ENCODE measurements around the gene AGPS.
"Not testable (repeated sequence)": the region's sequence is repeated elsewhere in the genome, so short reads cannot be mapped to it uniquely, and the experiment has no call there.

Gene AGPS

GRCh38 chr2:177352441-177353186 is 40.0 kb upstream of the AGPS start:
- no peaks in the 10 kb centered on the region for H3K27me3 ChIP-seq (ENCODE audit: low read depth, low read length)
- no peaks in the 10 kb centered on the region for H4K20me1 ChIP-seq (ENCODE audit: insufficient read depth, low read length)
- H3K4me2 ChIP-seq (ENCODE audit: low read length), result no peak overlapping the region

GRCh38 chr2:177353187-177353478 is 39.4 kb upstream of the AGPS start:
- Histone ChIP-seq H3K27ac (ENCODE audit: low read length) (no peak overlapping the region), H3K4me2 (ENCODE audit: low read length) (no peak overlapping the region), H3K9ac (ENCODE audit: low read length) (no peak overlapping the region)

More at GRCh38 chr2:177352441-177353186, 40.0 kb upstream of the AGPS start:
- H3K27ac ChIP-seq (ENCODE audit: low read length), result no peak overlapping the region
- no peak overlapping the region for H3K4me3 ChIP-seq (ENCODE audit: low read length)
- no peaks in the 10 kb centered on the region for H3K36me3 ChIP-seq (replicated peaks; ENCODE audit: low read depth, low read length)
- no peaks in the 10 kb centered on the region for H3K79me2 ChIP-seq (ENCODE audit: low read length)
- H3K9me3 ChIP-seq (ENCODE audit: insufficient read depth, low read length), result no peaks in the 10 kb centered on the region
- no peak for TF ChIP-seq EZH2phosphoT487 (IDR thresholded peaks at IDR 0.05; ENCODE audit: low read depth)
- no peak for TF ChIP-seq CTCF (IDR thresholded peaks at IDR 0.05; ENCODE audit: low read depth, low read length)
- no peak overlapping the region for H3K9ac ChIP-seq (ENCODE audit: low read length)
- H2AFZ ChIP-seq (ENCODE audit: low read depth, low read length), result peak overlapping the region; percentile 6; the same call in 1 of the 2 replicates
- no peaks in the 10 kb centered on the region for H3K4me1 ChIP-seq (ENCODE audit: low read length)

GRCh38 chr2:177354541-177354940 is 38.0 kb upstream of the AGPS start:
- H3K9ac ChIP-seq (ENCODE audit: low read length); H3K27ac ChIP-seq (ENCODE audit: low read length); H4K20me1 ChIP-seq (ENCODE audit: insufficient read depth, low read length); H3K36me3 ChIP-seq (replicated peaks; ENCODE audit: low read depth, low read length); H3K79me2 ChIP-seq (ENCODE audit: low read length); H2AFZ ChIP-seq (ENCODE audit: low read depth, low read length); H3K4me3 ChIP-seq (ENCODE audit: low read length); H3K4me1 ChIP-seq (ENCODE audit: low read length); H3K9me3 ChIP-seq (ENCODE audit: insufficient read depth, low read length); H3K4me2 ChIP-seq (ENCODE audit: low read length); H3K27me3 ChIP-seq (ENCODE audit: low read depth, low read length): not testable (repeated sequence)

More at GRCh38 chr2:177353187-177353478, 39.4 kb upstream of the AGPS start:
- Histone ChIP-seq H2AFZ (ENCODE audit: low read depth, low read length) (no peak overlapping the region), H3K4me3 (ENCODE audit: low read length) (no peak overlapping the region), H3K9me3 (ENCODE audit: insufficient read depth, low read length) (no peaks in the 10 kb centered on the region), H3K27me3 (ENCODE audit: low read depth, low read length) (no peaks in the 10 kb centered on the region), H4K20me1 (ENCODE audit: insufficient read depth, low read length) (no peaks in the 10 kb centered on the region), H3K79me2 (ENCODE audit: low read length) (no peaks in the 10 kb centered on the region), H3K36me3 (replicated peaks; ENCODE audit: low read depth, low read length) (no peaks in the 10 kb centered on the region), H3K4me1 (ENCODE audit: low read length) (no peaks in the 10 kb centered on the region)
- TF ChIP-seq EZH2phosphoT487 (IDR thresholded peaks at IDR 0.05; ENCODE audit: low read depth) (no peak), CTCF (IDR thresholded peaks at IDR 0.05; ENCODE audit: low read depth, low read length) (no peak)

GRCh38 chr2:177355874-177356273 is 36.7 kb upstream of the AGPS start:
- no peak overlapping the region for H3K4me2 ChIP-seq (ENCODE audit: low read length)
- H2AFZ ChIP-seq (ENCODE audit: low read depth, low read length), result no peak overlapping the region
- no peaks in the 10 kb centered on the region for H3K36me3 ChIP-seq (replicated peaks; ENCODE audit: low read depth, low read length)
- H4K20me1 ChIP-seq (ENCODE audit: insufficient read depth, low read length), result no peaks in the 10 kb centered on the region
- no peaks in the 10 kb centered on the region for H3K27me3 ChIP-seq (ENCODE audit: low read depth, low read length)
- H3K27ac ChIP-seq (ENCODE audit: low read length), result no peak overlapping the region
- no peaks in the 10 kb centered on the region for H3K4me1 ChIP-seq (ENCODE audit: low read length)
- no peak overlapping the region for H3K9ac ChIP-seq (ENCODE audit: low read length)
- no peaks in the 10 kb centered on the region for H3K9me3 ChIP-seq (ENCODE audit: insufficient read depth, low read length)
- H3K79me2 ChIP-seq (ENCODE audit: low read length), result no peaks in the 10 kb centered on the region
- H3K4me3 ChIP-seq (ENCODE audit: low read length), result no peak overlapping the region
- no peak for TF ChIP-seq CTCF (IDR thresholded peaks at IDR 0.05; ENCODE audit: low read depth, low read length)
- no peak for TF ChIP-seq EZH2phosphoT487 (IDR thresholded peaks at IDR 0.05; ENCODE audit: low read depth)

All from OCI-LY3 (cell line).